Stimulated activated CD4-positive, alpha-beta T cell treated with anti-CD3 and anti-CD28 coated beads, Interleukin-4, amount 100 ng/mL, for 4 hours (primary cell): Measurements from ENCODE around the gene PLEKHG1.

Experiments used
- DNase-seq, 2 experiments: peaks; one replicate each; pipeline ENCODE4 v3.0.0-alpha.2; 2020

PLEKHG1 gene

DNA sequence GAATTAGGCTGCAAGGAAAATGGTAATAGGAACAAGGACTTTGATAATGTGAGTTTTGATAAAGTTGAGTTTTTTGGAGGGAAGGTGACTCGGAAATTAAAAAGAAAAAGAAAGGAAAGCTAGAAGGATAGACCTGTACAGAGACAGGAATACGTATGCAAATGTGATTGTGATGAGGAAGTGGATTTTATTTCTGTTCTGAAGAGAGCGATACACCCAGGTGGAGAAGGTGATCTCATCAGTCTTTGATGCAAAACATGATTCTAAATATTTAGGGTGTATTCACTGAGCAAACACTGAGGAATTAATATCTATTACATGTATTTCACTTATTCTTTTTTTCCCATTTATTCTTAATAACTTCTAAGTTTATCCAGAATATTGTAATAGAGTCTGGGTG is 9.2 kb upstream of the PLEKHG1 start:
- no peak for DNase-seq

DNA sequence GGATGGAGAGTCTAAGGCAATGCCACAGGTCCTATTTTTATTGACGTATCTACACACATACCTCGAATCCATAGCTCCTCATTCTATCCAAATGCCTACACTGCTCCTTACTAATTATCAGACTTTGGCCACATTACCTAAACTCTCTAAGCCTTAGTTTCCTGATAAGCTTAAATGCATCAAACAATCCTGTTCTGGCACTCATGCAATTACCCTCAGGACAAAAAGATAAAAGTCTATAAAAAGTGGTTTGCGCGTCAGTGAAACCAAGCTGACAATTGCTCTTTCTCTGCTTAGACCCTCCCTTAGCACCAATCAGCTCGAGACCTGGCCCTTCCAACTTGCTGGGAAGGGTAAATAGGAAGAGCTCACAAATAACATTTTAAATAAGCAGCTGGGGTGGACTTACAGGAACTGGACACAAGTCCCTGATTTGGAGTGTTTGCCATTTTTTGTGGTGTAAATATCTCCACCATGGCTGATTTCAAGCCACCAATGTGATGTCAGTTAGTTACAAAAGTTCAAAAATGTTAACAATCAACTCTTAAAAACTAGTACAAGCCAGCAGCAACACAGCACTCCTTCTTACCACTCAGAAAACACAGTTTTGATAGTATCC is 7.2 kb upstream of the PLEKHG1 start:
- no peak for DNase-seq

DNA sequence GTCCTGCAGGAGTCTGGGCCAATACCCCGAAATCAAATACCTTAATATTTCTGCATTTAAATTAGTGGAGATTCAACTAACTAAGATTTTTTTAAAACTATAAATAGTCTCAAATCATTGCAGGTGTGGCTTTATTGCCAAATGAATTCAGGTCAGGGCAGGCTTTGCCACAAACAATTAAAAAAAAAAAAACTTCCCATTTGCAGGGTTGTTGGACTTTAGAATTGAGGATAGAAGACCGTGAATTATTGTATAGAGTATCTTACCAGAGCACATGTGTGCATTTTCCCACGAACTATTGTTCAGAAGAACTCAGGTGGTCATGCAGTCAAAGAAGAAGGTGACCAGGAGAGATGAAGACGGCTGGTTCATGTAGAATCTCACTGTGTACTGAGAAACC is 6.6 kb upstream of the PLEKHG1 start:
- no peak for DNase-seq

DNA sequence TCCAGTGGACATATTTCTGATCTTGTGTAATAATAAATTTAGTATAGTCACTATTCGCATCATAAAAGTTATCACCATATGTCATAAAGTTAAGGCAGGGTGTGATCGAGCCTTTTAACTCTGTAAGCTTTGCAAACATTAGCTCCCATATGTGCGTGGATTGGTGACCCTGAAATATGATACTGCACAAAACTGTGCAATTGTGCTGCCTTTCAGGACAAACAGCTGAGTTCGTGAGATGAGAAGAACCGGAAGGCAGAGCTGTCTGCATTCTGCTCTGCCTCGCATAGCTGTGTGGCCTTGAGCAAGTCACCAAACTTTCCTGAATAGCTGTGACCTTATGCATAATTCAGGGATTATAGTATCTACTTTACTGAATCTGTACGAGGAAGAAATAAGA is 3.2 kb upstream of the PLEKHG1 start:
- no peak for DNase-seq

DNA sequence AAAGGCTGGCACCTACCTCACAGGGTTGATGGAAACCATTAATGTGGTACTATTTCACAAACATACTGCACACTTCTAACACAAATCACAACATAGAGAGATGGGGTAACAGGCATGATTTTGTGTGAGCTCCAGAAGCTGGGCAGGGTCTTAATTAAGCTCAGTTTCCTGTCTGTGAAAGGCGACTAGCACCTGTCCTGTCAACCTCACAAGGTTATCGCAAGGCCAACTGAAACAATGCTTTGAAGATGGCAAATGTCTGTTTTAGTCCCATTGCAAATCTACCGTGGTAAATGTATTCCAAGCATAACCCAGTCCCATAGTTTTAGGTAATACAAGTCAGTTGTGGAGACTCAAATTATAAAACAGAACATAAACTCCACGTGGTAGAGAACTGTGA is 1.3 kb upstream of the PLEKHG1 start:
- DNase-seq = no peak

DNA sequence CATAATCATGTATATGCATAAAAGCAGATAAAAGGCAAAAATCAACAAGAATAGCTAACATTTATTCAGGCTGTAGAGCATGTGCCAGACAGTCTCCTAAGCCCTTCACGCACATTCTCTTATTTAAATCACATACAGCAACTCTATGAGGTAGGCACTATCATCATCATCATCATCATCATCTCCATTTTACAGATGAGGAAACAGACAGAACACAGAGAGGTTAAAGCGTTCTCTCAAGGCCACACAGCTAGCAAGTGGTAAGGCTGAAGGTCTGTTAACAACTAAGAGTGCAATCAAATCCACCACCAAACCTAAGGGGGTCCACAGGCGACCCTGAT is 857 bp upstream of the PLEKHG1 start:
- DNase-seq = no peak

DNA sequence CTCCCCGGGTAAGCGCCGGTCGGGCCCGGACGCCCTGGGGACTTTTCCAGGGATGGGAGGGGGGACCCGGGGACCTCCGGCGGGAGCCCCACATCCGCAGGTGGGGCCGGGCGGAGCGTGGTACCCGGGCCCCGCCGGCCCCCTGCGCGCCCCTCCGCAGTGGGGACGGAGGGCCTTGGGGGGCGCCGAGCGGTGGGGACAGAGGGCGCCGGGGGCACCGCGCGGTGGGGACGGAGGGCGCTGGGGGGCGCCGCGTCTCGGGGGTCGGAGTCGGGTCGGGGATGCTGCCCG is 270 bp downstream of the PLEKHG1 start:
- DNase-seq = no peak

DNA sequence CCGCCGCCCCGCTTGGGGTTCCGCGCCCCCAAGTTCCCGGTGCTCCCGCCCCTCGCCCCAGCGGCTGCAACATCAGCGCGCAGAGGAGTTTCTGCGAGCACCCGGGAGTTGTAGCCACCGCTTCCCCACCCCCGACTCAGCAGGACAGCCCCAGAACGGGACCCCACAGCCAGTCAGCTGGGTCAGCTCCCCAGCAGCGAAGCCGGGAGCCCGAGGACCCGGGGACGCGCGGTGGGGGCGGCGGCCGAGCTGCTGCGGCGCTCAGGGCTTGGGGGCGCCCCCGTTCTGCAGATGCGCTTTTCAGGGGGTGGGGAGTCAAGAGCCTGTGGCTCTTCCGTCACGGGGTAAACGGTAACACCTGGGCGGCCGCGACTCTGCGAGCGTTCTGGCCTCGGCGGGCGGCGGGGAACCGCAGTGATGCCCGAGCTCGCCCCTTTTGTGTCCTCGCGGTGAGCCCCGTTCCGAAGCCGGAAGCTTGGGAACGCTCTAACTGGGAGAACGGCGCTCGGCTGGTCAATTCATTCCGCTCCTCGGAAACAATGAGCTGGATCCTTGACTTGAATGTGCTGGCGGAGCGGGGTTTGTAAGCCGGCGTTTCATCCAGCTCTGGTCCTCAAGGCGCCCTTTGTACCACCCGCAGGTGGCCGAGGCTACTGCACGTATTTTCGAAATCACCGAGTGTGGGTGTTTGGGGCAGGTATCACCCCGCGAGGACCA is 774 bp downstream of the PLEKHG1 start:
- peak; percentile 32 to 36 for DNase-seq

DNA sequence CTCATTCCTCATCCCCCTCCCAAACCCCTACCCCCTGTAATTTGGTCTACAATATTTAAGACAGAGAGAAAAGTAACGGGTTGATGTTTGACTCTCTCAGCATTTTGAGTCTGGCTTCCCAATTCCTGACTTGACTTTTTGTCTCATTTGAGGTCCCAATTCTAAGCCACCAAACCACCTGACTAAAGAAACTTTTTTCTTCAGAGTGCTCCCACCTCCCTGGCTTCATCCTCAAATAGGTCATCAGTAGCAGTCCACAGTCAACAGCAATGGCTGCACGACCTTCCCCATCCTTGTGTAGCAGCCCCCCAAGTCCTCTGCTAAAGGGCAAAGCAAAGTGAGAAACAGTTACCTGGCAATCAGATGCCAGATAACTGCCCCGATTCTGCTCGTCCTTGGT is 1.8 kb downstream of the PLEKHG1 start:
- no peak for DNase-seq

DNA sequence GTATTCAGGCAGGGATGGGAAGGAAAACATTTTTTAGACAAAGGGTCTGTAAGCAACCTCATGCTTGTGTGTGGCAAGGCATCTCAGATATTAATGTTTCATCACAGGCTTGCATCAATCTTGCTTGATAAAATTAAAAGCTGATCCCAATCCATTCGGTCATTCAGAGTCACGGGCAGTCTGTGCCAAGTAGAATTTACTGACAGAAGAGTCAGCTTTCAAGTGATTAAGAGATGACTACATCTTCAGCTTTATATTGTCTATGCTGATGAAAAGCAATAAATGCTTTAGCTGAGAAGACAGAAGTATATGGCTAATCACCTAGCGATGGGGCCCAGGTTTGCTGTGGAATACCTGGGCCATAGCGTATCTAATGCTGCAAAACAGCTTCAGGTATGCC is 3.5 kb downstream of the PLEKHG1 start:
- DNase-seq = no peak

DNA sequence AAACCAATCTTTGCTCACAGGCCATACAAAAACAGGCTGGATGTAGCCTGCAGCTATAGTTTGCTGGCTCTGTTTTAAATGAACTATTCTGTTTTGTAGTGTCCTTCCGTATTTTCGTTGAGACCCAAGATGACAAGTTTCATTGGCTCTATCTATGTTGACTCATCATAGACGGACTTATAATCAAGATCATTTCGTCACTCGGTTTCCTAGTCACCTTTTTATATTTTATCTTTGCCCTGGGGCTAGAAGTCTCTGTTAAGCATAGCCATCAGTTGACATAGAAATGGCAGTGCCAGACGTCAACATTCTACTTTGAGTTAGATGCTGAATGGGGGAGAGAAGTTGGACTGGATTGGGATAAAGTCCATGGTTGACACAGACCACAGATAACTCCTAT is 4.8 kb downstream of the PLEKHG1 start:
- DNase-seq = no peak

DNA sequence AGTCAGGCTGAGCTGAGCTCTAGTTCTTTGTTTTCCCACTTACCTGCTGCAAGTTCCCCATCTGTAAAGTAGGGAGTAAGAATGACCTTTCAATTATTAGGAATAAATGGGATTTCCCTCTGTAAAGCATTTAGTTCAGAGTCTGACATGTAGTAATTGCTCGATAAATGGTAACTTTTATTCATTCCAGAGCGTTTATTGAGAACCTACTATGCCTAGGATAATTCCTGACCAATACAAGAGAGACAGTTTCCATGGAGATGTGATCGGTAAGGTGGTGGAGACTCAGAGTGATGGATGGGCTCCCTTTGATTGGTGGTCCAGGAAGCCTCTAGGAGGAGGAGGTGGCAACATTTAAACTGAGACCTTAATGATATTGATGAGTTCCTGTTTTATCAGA is 5.6 kb downstream of the PLEKHG1 start:
- DNase-seq = no peak

DNA sequence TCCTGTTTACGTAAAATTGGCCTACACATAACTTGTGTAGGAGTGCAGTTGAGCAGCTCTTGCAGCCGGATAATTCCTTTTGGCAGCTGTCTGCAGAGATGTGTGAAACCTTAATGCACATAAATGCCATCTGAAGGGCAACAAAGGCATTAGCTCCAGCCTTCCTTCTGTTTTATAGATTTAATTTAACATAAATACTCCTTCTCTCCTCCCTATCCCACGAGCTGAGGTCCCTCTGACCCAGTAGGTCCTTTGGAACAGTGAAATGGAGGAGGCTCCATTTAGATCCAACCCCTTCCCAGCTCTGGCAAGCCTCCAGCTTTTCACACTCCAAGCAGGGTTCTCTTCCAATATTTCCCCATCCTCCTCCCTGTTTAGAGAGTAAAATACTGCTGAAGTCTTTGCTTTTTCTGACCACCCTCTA is 6.5 kb downstream of the PLEKHG1 start:
- no peak for DNase-seq

DNA sequence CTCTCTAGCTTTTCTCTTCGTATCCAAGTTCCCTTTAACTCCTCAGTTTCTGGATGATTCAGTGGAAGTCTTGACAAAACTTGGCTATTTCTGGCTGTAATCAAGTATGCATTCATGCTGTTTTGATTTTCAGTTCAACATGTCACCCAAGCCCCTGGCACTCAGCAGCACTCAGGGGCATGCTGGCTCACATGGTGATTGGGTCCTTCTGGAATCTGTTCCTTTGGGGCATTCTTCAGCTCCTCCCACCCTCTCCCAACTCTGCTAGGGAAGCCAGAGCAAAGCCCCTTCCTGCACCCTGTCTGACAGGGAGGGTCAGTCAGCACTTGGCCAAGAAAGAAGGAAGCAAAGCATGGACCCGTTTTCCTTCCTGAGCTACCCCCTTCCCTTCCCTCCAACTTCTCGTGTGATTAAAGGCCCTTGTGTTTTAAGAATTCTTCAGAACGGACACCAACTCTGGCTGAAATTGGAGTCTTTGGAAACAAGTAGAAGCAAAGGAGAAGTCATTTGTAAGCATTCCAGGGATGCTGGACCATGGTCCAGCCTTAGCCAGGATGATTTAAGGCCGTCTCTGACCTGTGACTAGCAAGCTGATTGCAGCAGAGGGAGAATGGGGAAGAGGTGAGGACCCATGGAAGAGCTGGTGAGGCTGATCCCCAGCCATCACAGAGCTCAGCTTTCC is 7.1 kb downstream of the PLEKHG1 start:
- no peak for DNase-seq

DNA sequence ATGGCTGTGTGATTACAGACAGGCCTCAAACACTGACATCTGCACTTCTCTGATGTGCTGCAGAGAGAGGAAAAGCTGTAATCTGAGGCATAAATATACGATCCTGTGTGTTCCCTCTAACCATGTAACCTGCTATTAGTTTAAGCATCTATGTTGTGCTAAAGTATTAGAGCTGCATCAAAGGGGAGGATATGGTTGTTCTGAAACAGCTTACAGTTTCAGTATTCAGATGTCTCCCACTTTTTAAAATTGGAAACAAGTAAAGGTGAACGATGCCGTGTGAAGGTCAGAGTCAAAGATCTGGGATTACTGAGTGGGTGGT is 7.6 kb downstream of the PLEKHG1 start:
- no peak for DNase-seq

DNA sequence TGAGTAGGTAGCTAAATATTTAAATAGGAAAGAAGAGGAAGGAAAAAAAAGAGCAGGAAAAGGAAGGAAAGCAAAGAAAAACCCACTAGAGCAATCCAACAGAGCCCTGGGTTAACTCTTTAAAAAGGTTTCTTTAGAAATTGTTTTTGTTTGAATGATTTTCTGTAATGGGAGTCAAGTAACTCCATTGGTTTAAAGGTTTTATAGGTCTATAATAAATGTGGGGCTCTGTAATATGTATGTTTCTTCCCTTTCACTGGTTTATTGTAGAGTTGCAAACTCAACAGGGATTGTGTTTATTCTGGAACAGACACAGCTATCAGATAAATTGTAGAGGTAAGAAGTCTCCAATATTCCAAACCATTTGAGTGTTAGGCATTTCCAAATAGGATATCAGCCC is 10.9 kb downstream of the PLEKHG1 start:
- DNase-seq = no peak

DNA sequence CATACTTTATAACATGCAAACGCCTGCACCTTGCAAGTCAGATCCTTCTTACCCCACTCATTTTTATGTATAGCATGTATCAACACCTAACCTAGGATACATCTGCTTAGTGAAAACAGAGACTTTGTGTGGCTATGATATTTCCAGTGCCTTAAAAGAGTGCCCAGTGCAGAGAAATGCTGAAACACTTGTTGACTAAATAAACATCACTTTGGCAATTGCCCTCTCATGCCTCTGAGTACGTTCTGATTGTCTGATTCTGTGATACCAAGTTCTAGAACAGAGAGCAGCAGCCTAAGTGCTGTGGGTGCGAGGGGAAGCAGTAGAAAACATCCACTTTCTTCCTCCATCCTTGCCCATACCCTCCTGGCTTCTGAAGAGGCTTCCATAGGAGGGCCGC is 13.6 kb downstream of the PLEKHG1 start:
- no peak for DNase-seq

DNA sequence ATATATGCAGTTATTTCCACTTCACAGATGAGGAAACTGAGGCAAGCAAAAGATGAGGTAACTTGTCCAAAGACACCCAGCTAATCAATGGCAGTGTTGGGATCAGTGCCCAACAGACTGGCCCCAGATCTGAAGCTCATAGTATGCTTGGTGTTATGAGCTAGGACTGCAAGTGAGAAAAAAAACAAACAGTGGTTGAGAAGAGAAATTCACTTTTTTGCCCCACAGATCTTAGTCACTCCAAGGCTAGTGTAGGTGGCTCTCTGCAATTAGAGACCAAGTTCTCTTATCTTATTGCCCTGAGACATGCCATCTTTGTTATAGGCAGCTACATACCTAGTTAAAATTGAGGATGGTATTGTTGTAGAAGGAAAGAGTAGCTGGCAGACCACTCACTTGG is 16.3 kb downstream of the PLEKHG1 start:
- DNase-seq = no peak

DNA sequence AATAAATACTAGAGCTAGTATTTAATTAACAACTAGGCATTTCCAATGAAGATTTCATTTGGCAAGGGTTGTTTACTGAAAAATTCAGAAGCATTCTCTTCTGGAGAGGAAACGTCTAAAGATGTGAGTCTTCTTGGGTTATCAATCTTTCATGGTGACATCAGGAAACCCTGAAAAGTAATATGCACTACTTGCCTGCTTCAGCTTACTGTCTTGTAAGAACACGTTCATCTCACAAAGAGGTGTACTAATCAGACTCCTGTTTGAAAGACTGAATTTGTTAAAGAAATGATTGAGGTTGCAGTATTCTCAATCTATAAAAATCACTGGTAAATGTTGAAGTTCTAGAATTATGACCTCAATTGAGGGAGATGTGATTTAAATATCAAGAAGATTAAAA is 16.9 kb downstream of the PLEKHG1 start:
- DNase-seq = no peak

DNA sequence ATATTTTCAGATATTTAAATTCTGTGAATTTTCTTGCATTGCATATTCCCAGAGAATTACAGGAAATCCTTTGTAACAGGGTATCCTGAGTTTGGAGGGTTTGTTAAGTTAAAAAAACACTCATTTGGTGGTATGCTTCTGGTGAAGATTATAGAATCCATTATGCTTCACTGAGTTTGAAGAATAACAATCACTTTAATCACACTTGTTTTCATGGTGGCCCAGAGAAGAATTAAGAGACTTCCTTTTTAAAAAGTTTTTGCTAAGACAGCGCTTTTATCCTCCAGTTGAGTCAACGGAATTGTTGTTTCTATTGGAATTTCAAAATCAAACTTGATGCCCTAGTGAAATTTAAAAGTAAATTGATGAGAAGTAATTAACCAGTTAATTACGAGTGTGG is 17.4 kb downstream of the PLEKHG1 start:
- DNase-seq = no peak

DNA sequence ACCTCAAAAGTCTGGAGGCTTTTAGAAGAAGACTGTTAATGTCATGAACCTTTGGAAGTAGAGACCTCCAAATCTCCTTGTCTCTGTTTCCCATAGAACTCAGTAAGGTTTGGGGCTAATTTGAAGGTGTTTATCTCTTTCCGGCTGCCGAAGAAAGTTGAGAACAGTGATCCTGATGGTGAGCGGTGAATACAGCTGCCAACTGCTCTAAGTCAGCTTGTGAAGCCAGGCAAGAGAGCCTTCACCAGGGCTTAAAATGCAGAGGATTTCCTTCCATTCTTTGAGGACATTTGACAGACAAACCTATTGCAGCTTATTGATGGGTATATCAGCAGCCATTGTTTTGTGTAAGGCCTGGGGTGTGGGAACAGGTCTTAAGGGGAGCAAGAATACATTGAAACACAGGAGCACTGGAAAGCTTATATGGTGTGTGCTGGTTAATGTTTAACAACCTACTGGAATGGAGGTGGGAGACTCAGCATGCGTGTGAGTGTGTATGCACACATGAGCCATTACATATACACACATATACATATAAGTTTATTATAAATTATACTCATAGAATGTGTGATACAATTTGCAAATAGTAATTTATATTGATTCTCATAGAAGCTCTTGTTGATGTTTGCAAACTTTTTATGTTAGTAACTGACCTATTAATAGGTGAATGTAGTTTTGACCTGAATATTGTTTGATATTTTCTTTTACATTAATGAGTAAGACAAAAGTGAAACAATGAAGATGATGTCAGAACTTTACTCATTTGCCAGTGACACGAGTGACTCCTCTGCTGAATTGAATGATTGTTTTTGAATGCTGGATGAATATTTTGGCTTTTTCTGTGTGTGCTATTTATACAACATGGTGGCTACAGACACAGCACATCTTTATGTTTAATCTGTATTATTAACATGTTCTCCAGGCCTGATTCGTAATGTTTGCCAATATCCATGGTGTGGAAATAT is 18.1 kb downstream of the PLEKHG1 start:
- DNase-seq = no peak

DNA sequence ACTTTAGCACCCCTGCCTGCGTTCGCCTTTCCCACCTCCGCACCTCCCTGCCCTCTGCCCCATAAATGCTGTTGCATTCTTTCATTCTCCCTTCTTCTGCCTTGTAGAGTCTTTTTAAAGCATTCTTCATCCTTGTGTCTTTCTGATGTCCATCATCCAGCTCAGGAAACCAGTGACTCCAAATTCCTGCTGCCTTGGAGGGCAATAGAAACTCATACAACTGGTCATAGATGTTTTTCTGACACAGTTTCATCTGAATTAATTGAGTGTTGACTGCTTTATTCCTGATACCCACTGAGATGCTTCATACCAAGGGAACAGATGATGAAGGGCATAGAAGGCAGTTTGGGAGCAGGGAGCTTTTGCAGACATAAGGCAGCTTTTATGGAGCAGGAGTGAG is 19.6 kb downstream of the PLEKHG1 start:
- DNase-seq = no peak

DNA sequence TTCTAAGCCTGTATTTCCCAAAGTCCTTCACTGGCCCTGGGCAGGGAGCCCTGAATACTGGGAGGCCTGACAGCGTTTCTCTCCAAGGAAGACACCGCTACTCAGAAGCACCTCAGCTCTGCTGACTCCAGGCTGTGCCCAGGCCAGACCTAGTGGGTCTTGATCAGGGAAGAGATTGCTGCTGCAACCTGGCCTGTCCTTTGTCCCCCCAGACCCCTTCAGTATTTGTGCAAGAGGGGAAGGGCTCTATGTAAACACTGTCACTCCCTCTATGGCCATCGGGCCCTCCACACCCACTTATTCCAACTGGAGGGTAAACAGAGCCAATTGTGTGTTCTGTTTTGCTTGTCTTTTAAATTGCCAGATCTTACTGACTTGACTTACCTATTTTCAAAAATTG is 20.6 kb downstream of the PLEKHG1 start:
- DNase-seq = no peak

DNA sequence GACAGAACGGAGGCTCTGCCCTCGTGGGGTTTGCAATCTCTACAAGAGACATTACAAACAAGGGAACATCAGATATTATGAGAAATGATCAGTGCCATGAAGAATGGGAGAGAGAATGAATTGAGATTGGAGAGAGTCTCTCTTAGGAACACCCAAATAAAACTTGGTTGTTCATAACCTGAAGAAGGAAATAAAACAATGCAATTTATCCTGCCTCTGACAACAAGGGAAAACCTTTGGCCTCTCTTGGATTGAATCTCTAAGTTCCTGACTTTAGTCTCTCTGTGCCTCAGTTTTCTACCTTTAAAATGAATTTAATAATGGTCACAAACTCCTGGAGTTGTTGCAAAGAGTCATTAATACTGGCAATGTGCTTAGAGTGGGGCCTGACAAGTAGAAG is 21.1 kb downstream of the PLEKHG1 start:
- DNase-seq = no peak
